ENCODE data around the gene GRIK2.

DNA sequence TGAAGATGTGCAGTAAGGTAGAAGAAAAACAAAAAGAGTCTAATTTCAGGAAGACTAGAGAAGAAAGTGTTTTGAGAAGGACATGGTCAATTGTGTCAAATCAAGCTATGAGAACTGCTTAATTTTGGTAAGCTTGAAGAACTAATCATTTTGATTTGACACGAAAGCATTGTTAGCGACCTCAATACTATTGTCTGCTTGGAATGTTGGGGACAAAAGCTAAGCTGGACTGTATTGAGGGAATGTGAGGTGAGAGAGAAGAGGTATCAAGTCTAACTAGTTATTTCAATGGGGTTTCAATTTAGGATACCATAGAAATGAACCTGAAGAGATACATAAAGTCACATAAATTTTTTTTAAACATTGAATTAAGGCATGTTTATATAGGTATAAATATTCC lies 309.8 kb downstream of the GRIK2 start:
- TF ChIP-seq POLR2A (IDR thresholded peaks at IDR 0.05) = no peak
- TF ChIP-seq, protein P1, sequence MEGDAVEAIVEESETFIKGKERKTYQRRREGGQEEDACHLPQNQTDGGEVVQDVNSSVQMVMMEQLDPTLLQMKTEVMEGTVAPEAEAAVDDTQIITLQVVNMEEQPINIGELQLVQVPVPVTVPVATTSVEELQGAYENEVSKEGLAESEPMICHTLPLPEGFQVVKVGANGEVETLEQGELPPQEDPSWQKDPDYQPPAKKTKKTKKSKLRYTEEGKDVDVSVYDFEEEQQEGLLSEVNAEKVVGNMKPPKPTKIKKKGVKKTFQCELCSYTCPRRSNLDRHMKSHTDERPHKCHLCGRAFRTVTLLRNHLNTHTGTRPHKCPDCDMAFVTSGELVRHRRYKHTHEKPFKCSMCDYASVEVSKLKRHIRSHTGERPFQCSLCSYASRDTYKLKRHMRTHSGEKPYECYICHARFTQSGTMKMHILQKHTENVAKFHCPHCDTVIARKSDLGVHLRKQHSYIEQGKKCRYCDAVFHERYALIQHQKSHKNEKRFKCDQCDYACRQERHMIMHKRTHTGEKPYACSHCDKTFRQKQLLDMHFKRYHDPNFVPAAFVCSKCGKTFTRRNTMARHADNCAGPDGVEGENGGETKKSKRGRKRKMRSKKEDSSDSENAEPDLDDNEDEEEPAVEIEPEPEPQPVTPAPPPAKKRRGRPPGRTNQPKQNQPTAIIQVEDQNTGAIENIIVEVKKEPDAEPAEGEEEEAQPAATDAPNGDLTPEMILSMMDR (IDR thresholded peaks at IDR 0.05) = no peak
- no peak for TF ChIP-seq POLR2AphosphoS5 (IDR thresholded peaks at IDR 0.05)

Measured in suprapubic skin (tissue), 4 donors.